NCI-H82 (cell line): ENCODE data around the gene ERAP2.

Experiments used
- DNase-seq: peaks from one replicate; lab custom pipeline; 2025; lab: John Stamatoyannopoulos, UW

ERAP2 gene

GRCh38 chr5:96933764-96934707 is 57.7 kb downstream of the ERAP2 start:
- DNase-seq: peak; percentile 39

GRCh38 chr5:96934708-96935558 is 58.6 kb downstream of the ERAP2 start:
- peak; percentile 94 for DNase-seq

DNA sequence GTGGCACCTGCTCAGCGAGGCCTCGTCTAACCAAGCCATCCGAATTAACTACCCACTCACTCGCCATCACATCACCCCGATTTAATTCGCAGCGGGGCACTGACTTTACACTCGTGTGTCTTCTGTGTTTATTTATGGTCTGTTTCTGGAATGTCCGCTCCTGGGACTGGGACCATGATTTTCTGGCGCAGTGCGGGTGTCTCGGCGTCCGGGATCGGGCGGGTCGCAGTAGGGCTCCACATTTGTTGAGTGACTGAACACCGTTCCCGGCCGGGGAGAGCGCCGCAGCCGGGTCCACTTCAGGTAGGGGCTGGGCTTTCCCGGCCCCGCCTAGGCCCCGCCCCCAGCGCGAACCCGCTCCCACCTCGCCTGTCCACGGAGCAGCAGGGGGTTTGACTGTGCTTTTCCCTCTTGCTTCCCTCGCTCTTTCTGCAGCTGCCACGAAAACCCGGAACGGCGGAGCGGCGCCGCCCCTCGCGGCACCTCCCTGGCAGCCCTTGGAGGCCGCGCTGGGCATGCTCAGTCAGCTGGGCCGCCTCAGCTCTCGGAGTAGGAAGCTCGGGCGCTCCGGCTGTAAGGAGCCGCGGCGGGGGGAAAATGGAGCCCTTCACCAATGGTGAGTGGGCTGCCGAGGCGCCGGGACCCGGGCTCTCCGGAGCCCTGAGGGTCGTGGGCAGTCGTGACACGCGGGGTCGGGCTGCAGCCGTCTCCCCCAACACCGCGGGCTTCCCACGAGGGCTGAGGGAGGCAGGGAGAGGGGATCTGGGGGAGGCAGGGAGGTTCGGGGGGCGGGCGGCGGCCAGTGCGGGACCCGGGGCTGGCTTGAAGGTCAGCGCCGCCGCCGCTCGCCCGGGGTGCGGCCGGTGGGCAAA is 59.5 kb downstream of the ERAP2 start, which contains the start of gene LNPEP:
LNPEP (plus strand) TSS at position 522 of the 872 bp plus-strand sequence; CDS start at position 598, 76 bp downstream.
- DNase-seq: peak; percentile 95

- peak; percentile 40 for DNase-seq
Observed at GRCh38 chr5:96936431-96937320, 60.4 kb downstream of the ERAP2 start.

GRCh38 chr5:96940586-96940985 is 64.3 kb downstream of the ERAP2 start:
- DNase-seq: no peak

DNA sequence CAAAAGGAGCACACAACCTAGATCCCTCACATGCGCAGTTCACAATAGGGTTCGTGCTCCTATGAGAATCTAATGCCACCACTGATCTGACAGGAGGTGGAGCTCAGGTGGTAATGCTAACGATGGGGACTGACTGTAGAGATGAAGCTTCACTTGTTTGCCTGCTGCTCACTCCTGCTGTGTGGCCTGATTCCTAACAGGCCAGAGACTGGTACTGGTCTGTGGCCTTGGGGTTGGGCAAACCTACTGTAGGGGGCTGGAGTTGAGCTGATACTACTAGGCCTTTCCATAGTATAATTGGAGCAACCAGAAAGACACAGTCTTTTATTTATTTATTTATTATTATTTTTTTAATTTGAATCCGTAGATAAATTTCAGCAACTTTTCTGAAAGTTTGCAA is 64.8 kb downstream of the ERAP2 start:
- no peak for DNase-seq

GRCh38 chr5:96942078-96942477 is 65.8 kb downstream of the ERAP2 start:
- DNase-seq: no peak

DNA sequence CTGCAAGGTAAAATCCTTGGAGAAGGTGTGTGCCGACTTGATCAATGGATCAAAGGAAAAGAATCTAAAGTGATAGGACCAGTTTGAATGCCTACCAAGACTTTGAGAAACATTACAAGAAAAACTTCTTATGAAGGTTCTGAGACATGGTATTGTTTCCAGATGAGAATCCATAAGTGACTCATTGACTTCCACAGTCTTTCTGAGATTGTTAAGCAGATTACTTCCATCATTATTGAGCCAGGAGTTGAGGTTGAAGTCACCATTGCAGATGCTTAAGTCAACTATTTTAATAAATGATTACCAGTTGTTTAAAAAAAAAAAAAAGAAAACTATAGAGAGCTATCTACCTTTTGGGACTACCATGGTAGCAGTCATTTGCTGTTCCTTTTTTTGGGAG is 66.6 kb downstream of the ERAP2 start:
- no peak for DNase-seq

DNA sequence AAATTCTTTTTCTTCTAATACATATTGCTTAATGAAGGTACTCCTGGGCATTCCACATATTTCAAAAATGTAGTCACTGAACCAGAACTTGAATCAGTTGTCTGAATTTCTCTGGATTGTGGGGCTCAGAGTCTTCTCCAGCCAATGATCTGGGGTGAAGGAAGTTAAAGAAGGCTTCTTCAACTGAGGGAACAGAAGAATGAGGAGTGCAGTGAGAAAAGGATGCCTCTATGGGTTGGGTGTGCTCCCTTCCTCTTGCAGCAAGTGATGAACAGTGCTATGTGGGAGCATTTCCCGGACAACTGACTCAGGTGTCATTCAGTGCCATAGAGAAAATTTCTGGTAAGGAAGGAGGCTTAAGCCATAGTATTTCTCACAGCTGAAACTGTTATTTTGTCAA is 67.5 kb downstream of the ERAP2 start:
- DNase-seq: no peak

GRCh38 chr5:96945144-96945897 is 69.0 kb downstream of the ERAP2 start:
- no peak for DNase-seq

DNA sequence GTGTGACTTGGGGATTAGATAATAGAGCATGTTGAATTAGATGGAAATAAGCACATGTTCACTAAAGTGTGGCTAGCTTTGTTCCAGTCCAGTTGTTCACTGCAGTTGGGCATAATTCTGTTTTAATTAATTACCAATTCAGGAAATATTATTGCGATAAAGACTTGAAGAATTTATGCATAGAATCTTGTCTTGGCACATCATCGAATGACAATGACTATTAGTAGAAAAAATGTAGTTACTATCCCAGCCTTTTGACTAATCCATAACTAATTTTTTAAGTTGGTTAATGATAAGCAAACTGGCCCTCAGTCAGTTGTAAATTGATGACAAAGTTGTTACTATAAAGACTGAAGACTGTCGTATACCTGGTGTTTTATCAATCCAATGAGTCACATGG is 70.1 kb downstream of the ERAP2 start:
- no peak for DNase-seq

DNA sequence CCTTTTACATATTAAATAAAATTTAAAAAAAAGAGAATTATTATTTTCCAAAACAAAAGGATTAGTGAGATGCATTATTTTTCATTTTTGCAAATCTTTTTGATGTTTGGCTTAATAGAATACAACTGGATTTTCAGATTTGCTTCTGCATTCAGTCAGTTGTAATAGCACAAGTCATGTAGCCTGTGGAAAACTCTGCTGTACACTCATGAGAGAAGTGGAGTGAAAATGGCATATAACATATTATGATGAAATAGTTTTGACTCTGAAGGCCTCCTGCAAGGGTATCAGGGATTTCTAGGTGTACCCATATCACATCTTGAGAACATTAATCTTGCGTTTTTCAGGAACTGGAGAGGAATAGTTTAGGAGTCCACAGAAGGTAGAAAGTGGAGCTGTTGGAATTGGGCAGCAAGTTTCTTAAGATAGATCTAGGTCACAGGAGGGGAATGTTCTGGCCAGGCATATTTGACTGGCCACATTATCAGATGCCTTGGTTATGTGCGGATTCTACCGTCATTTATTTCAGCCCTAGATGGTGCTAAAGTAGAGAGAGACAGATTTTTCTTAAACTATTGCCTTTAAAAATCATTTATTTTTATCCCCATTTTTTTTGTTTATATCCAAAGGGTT is 75.9 kb downstream of the ERAP2 start:
- DNase-seq: no peak

DNA sequence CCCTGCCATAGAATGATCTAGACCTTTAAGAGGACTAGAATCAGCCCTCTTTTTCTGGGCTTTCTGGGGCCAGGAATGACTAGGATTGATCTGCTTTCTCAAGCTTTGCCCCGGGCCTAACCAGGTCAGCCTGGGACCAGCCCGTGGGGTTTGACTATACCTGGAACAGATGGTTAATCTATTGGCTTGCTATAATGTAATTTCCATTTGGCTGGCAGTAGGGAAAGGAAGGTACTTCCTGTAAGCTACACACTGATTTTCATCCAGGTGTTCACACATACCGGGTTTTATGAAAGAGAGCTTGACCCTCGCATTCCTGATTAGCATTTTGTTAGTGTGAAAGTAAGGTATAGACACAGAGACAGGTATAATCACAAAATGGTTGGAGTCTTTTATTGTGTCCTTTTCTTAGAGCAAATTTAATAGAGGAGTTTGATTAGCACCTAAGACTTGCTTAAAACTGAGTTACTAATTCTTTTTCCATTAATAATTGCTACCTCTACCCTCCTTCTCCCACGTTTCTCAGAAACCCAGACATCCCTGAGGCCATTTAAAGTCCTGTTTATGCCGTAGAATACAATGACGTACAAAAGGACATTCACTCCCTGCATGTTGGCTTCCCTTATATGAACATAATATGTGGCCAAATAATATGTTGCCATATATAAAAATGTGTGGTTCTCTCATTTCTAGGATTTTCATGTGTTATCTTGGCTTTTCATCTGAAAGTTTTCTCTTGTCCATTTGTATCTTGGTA is 76.9 kb downstream of the ERAP2 start:
- DNase-seq: peak; percentile 52

GRCh38 chr5:96957254-96958049 is 81.2 kb downstream of the ERAP2 start:
- DNase-seq: peak; percentile 14

DNA sequence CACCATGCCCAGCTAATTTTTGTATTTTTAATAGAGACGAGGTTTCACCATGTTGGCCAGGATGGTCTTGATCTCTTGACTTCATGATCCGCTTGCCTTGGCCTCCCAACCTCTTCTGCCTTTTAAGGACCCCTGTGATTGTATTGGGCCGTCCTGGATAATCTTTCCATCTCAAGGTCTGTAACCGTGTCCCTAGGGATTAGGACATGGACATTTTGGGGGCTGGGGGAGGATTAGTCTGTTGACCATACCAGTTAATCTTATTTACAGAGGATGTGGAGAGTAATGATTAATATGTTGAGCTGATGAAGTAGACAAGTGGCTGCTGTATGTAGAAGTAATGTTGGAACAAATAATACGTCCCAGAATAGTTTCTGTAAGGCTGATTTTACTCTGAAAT is 82.7 kb downstream of the ERAP2 start:
- peak; percentile 88 for DNase-seq

DNA sequence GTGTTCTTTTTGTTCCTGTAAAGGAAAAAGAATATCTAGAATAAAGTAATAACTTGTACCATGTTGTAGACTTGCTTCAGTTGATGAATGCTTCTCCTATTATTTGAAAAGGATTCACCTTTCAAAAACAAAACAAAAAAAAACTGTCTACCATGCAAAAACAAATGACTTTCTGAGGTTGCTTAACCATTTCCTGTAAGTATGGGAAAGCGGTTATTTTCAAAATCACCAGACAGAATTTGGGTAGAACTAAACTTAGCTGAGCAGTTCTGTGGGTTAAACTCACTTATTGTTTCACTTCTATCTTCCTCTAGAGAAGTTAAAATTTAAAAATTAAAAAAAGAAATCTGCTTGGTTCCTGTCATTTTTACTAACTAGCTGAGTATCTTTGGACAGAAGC is 84.8 kb downstream of the ERAP2 start:
- DNase-seq: no peak

GRCh38 chr5:96962540-96962991 is 86.3 kb downstream of the ERAP2 start:
- no peak for DNase-seq

- DNase-seq: peak; percentile 59
Observed at GRCh38 chr5:96963267-96963666, 87.0 kb downstream of the ERAP2 start.
